K562 (cell line): ENCODE measurements around the gene CFAP54.

ENCODE experiments used
- GABPA ChIP-seq: fragments of 200-800 bp; sonication (Bioruptor generic); conservative IDR thresholded peaks from 2 replicates; pipeline ENCODE4 v1.6.1; 2016; ENCODE audit warnings: low read depth, missing genetic modification characterization, missing compliant biosample characterization
- RCOR1 ChIP-seq, 2 experiments: IDR thresholded peaks; 2 replicates each; pipeline ENCODE4 v1.6.1; 2012; ENCODE audit warnings: low read depth in 2 of 2, low read length in 2 of 2, borderline replicate concordance in 1 of 2, improper control_type of control experiment in 1 of 2
- TCF7L2 ChIP-seq: fragments of 150-350 bp; IDR thresholded peaks from 2 replicates; pipeline ENCODE4 v1.6.1; 2016; ENCODE audit warnings: low read depth, mild to moderate bottlenecking, low read length, moderate library complexity
- ZNF232 ChIP-seq: sonication (generic); formaldehyde crosslinking; IDR thresholded peaks from 2 replicates; pipeline ENCODE4 v1.8.0; 2022; ENCODE audit warnings: mild to moderate bottlenecking, missing genetic modification reagents
- TF ChIP-seq, protein P1 (sequence below): sonication (generic); formaldehyde crosslinking; IDR thresholded peaks from 2 replicates; pipeline ENCODE4 v1.8.0; 2023; ENCODE audit warnings: mild to moderate bottlenecking, missing genetic modification reagents
- TF ChIP-seq, protein P2 (sequence below): fragments of 250-450 bp; sonication (Bioruptor Pico); IDR thresholded peaks from 2 replicates; pipeline ENCODE4 v1.8.0; 2021; ENCODE audit warnings: mild to moderate bottlenecking, moderate library complexity
- TF ChIP-seq, protein P3 (sequence below), 3 experiments: IDR thresholded peaks in 2 of 3; conservative IDR thresholded peaks in 1 of 3; 2 replicates each; pipeline ENCODE4 v1.5.1; 2011 to 2012; ENCODE audit warnings: low read length in 3 of 3, mild to moderate bottlenecking in 3 of 3, control low read depth in 2 of 3, improper control_type of control experiment in 1 of 3, inconsistent platforms in 1 of 3, low read depth in 1 of 3, mixed read lengths in 1 of 3, moderate library complexity in 1 of 3; ENCODE audit not compliant: insufficient read depth in 2 of 3
- TF ChIP-seq, protein P4 (sequence below): fragments of 200-600 bp; sonication (generic); IDR thresholded peaks from one replicate; pipeline ENCODE4 v1.6.1; 2012; ENCODE audit warnings: mild to moderate bottlenecking, low read depth, low read length, inconsistent platforms

GRCh38 chr12:96482086-96482485 is 7.3 kb upstream of the CFAP54 start:
- TF ChIP-seq ZNF232 = no peak
- TF ChIP-seq, protein P1, sequence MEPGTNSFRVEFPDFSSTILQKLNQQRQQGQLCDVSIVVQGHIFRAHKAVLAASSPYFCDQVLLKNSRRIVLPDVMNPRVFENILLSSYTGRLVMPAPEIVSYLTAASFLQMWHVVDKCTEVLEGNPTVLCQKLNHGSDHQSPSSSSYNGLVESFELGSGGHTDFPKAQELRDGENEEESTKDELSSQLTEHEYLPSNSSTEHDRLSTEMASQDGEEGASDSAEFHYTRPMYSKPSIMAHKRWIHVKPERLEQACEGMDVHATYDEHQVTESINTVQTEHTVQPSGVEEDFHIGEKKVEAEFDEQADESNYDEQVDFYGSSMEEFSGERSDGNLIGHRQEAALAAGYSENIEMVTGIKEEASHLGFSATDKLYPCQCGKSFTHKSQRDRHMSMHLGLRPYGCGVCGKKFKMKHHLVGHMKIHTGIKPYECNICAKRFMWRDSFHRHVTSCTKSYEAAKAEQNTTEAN (CRISPR knock-in tag) = no peak
- TF ChIP-seq RCOR1 (IDR thresholded peaks at IDR 0.05; ENCODE audit: borderline replicate concordance in 1 of 2, low read depth in 2 of 2, low read length in 2 of 2) = no peak
- TF ChIP-seq, protein P2, sequence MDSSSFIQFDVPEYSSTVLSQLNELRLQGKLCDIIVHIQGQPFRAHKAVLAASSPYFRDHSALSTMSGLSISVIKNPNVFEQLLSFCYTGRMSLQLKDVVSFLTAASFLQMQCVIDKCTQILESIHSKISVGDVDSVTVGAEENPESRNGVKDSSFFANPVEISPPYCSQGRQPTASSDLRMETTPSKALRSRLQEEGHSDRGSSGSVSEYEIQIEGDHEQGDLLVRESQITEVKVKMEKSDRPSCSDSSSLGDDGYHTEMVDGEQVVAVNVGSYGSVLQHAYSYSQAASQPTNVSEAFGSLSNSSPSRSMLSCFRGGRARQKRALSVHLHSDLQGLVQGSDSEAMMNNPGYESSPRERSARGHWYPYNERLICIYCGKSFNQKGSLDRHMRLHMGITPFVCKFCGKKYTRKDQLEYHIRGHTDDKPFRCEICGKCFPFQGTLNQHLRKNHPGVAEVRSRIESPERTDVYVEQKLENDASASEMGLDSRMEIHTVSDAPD (CRISPR knock-in tag) = no peak
- TF ChIP-seq, protein P3, sequence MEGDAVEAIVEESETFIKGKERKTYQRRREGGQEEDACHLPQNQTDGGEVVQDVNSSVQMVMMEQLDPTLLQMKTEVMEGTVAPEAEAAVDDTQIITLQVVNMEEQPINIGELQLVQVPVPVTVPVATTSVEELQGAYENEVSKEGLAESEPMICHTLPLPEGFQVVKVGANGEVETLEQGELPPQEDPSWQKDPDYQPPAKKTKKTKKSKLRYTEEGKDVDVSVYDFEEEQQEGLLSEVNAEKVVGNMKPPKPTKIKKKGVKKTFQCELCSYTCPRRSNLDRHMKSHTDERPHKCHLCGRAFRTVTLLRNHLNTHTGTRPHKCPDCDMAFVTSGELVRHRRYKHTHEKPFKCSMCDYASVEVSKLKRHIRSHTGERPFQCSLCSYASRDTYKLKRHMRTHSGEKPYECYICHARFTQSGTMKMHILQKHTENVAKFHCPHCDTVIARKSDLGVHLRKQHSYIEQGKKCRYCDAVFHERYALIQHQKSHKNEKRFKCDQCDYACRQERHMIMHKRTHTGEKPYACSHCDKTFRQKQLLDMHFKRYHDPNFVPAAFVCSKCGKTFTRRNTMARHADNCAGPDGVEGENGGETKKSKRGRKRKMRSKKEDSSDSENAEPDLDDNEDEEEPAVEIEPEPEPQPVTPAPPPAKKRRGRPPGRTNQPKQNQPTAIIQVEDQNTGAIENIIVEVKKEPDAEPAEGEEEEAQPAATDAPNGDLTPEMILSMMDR (IDR thresholded peaks at IDR 0.05 in 2 of 3, conservative IDR thresholded peaks at IDR 0.05 in 1 of 3; ENCODE audit: insufficient read depth in 2 of 3, low read depth in 1 of 3, low read length in 3 of 3) = no peak
- TF ChIP-seq TCF7L2 = no peak
- no peak for TF ChIP-seq GABPA (tag)
- TF ChIP-seq, protein P4, sequence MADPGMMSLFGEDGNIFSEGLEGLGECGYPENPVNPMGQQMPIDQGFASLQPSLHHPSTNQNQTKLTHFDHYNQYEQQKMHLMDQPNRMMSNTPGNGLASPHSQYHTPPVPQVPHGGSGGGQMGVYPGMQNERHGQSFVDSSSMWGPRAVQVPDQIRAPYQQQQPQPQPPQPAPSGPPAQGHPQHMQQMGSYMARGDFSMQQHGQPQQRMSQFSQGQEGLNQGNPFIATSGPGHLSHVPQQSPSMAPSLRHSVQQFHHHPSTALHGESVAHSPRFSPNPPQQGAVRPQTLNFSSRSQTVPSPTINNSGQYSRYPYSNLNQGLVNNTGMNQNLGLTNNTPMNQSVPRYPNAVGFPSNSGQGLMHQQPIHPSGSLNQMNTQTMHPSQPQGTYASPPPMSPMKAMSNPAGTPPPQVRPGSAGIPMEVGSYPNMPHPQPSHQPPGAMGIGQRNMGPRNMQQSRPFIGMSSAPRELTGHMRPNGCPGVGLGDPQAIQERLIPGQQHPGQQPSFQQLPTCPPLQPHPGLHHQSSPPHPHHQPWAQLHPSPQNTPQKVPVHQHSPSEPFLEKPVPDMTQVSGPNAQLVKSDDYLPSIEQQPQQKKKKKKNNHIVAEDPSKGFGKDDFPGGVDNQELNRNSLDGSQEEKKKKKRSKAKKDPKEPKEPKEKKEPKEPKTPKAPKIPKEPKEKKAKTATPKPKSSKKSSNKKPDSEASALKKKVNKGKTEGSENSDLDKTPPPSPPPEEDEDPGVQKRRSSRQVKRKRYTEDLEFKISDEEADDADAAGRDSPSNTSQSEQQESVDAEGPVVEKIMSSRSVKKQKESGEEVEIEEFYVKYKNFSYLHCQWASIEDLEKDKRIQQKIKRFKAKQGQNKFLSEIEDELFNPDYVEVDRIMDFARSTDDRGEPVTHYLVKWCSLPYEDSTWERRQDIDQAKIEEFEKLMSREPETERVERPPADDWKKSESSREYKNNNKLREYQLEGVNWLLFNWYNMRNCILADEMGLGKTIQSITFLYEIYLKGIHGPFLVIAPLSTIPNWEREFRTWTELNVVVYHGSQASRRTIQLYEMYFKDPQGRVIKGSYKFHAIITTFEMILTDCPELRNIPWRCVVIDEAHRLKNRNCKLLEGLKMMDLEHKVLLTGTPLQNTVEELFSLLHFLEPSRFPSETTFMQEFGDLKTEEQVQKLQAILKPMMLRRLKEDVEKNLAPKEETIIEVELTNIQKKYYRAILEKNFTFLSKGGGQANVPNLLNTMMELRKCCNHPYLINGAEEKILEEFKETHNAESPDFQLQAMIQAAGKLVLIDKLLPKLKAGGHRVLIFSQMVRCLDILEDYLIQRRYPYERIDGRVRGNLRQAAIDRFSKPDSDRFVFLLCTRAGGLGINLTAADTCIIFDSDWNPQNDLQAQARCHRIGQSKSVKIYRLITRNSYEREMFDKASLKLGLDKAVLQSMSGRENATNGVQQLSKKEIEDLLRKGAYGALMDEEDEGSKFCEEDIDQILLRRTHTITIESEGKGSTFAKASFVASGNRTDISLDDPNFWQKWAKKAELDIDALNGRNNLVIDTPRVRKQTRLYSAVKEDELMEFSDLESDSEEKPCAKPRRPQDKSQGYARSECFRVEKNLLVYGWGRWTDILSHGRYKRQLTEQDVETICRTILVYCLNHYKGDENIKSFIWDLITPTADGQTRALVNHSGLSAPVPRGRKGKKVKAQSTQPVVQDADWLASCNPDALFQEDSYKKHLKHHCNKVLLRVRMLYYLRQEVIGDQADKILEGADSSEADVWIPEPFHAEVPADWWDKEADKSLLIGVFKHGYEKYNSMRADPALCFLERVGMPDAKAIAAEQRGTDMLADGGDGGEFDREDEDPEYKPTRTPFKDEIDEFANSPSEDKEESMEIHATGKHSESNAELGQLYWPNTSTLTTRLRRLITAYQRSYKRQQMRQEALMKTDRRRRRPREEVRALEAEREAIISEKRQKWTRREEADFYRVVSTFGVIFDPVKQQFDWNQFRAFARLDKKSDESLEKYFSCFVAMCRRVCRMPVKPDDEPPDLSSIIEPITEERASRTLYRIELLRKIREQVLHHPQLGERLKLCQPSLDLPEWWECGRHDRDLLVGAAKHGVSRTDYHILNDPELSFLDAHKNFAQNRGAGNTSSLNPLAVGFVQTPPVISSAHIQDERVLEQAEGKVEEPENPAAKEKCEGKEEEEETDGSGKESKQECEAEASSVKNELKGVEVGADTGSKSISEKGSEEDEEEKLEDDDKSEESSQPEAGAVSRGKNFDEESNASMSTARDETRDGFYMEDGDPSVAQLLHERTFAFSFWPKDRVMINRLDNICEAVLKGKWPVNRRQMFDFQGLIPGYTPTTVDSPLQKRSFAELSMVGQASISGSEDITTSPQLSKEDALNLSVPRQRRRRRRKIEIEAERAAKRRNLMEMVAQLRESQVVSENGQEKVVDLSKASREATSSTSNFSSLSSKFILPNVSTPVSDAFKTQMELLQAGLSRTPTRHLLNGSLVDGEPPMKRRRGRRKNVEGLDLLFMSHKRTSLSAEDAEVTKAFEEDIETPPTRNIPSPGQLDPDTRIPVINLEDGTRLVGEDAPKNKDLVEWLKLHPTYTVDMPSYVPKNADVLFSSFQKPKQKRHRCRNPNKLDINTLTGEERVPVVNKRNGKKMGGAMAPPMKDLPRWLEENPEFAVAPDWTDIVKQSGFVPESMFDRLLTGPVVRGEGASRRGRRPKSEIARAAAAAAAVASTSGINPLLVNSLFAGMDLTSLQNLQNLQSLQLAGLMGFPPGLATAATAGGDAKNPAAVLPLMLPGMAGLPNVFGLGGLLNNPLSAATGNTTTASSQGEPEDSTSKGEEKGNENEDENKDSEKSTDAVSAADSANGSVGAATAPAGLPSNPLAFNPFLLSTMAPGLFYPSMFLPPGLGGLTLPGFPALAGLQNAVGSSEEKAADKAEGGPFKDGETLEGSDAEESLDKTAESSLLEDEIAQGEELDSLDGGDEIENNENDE = no peak
